Measurements from ENCODE around the gene PTPRD. TPM values are rescaled to one million over a fixed set of nuclear protein-coding genes. Genes with fewer than 3 reads are reported as not detected.

The PTPRD gene
- total and polyA plus RNA-seq, 2 of the 4 experiments (the other 2 are of a cell fraction), result 0.07 to 0.18 TPM

GRCh38 chr9:8860925-8861324 lies 1751.9 kb downstream of the PTPRD start:
- dilution Hi-C loops (cut with HindIII; ENCODE audit: low sequenced_read_pairs, unreplicated experiment), result no loop called here
- Histone ChIP-seq H4K5ac (ENCODE audit: low read depth, low read length) (no peak overlapping the region), H3K56ac (ENCODE audit: extremely low read depth, insufficient read depth, low read length) (no peak overlapping the region), H3K14ac (replicated peaks; ENCODE audit: low read depth, low read length) (no peak overlapping the region), H4K8ac (ENCODE audit: low read depth in 2 of 2, low read length in 2 of 2) (no peak overlapping the region), H3K9ac (ENCODE audit: low read depth, low read length) (no peak overlapping the region), H2BK20ac (ENCODE audit: low read depth, low read length) (no peak overlapping the region), H2AK9ac (replicated peaks; ENCODE audit: low read depth, low read length, poor library complexity) (no peak overlapping the region), H3K4me2 (ENCODE audit: low read depth, low read length) (no peak overlapping the region), H3K9me3 (ENCODE audit: control insufficient read depth, insufficient read depth, low read length) (no peaks in the 10 kb centered on the region), H2AFZ (replicated peaks; ENCODE audit: low read length, poor library complexity) (no peak overlapping the region), H2BK5ac (ENCODE audit: low read depth, low read length, poor library complexity, severe bottlenecking) (no peak overlapping the region), H3K4ac (ENCODE audit: low read depth, low read length) (no peak overlapping the region), H3K36me3 (ENCODE audit: control insufficient read depth, insufficient read depth, low read length) (no peaks in the 10 kb centered on the region), H4K91ac (ENCODE audit: insufficient read depth, low read depth, low read length) (no peak overlapping the region), H3K4me1 (ENCODE audit: control insufficient read depth, insufficient read depth, low read length) (no peaks in the 10 kb centered on the region), H2AK5ac (ENCODE audit: low read depth, low read length) (no peak overlapping the region), H3K18ac (ENCODE audit: low read depth, low read length) (no peak overlapping the region), H3K4me3 (ENCODE audit: insufficient read depth, low read depth, low read length) (no peak overlapping the region), H3K9me1 (ENCODE audit: insufficient read depth, low read length) (no peaks in the 10 kb centered on the region), H2BK120ac (ENCODE audit: low read depth, low read length) (no peak overlapping the region), H3K27me3 (ENCODE audit: control insufficient read depth, insufficient read depth, low read length) (peaks cover 15% of the 10 kb centered on the region; the same call in 1 of the 2 replicates), H2BK15ac (ENCODE audit: low read depth, low read length) (no peak overlapping the region), H3K27ac (ENCODE audit: insufficient read depth, low read length) (no peak overlapping the region), H3K23ac (ENCODE audit: low read depth, low read length) (no peak overlapping the region), H4K20me1 (ENCODE audit: insufficient read depth, low read length) (no peaks in the 10 kb centered on the region), H3K79me1 (ENCODE audit: low read depth in 1 of 2, low read length in 2 of 2) (no peaks in the 10 kb centered on the region)
- in situ Hi-C loops (cut with MboI; ENCODE audit: low sequenced_read_pairs), result no loop called here
- no peak for TF ChIP-seq CTCF (conservative IDR thresholded peaks at IDR 0.05; ENCODE audit: low read depth, low read length)
- TF ChIP-seq BHLHE40 (IDR thresholded peaks at IDR 0.05; ENCODE audit: low read depth, low read length), result no peak
- no peak for TF ChIP-seq SMC3 (IDR thresholded peaks at IDR 0.05; ENCODE audit: low read depth, low read length)
- TF ChIP-seq RFX5 (IDR thresholded peaks at IDR 0.05; ENCODE audit: low read depth, low read length), result no peak
- no peak for TF ChIP-seq ELK1 (IDR thresholded peaks at IDR 0.05; ENCODE audit: borderline replicate concordance, low read depth, low read length)
- TF ChIP-seq CHD1 (IDR thresholded peaks at IDR 0.05; ENCODE audit: low read depth, low read length), result no peak
- TF ChIP-seq MXI1 (IDR thresholded peaks at IDR 0.05; ENCODE audit: borderline replicate concordance, low read depth, low read length), result no peak
- no peak for TF ChIP-seq MAZ (IDR thresholded peaks at IDR 0.05; ENCODE audit: borderline replicate concordance, low read depth, low read length)
- TF ChIP-seq FOS (IDR thresholded peaks at IDR 0.05; ENCODE audit: low read depth, low read length), result no peak
- no peak for TF ChIP-seq MAFK (IDR thresholded peaks at IDR 0.05; ENCODE audit: low read depth, low read length)
- TF ChIP-seq CEBPB (IDR thresholded peaks at IDR 0.05; ENCODE audit: low read depth, low read length), result no peak
- no peak for TF ChIP-seq NFE2L2 (IDR thresholded peaks at IDR 0.05; ENCODE audit: low read depth, low read length)
- no peak for TF ChIP-seq POLR2A (IDR thresholded peaks at IDR 0.05; ENCODE audit: low read depth, low read length)
- TF ChIP-seq USF2 (IDR thresholded peaks at IDR 0.05; ENCODE audit: low read depth, low read length), result no peak
- TF ChIP-seq RAD21 (IDR thresholded peaks at IDR 0.05; ENCODE audit: low read length), result no peak
- TF ChIP-seq RCOR1 (IDR thresholded peaks at IDR 0.05; ENCODE audit: insufficient replicate concordance, low read length), result no peak
- WGBS, 2 experiments (ENCODE audit: extremely low coverage in 2 of 2, insufficient read length in 1 of 2), result no CpG with 5 or more reads among the region's 4 CpGs
- POLR2A ChIA-PET (ENCODE audit: unreplicated experiment), result no interaction called here
- no TSS peak for BruUV-seq (replicated peaks)
- DNase-seq, result peak; percentile 9
- intact Hi-C loops (cut with micrococcal nuclease), result no loop called here
- no peak for ATAC-seq (ENCODE audit: low read depth)
- CTCF ChIA-PET, result no interaction called here
